Measurements from ENCODE around the gene SPATC1L.
"Not testable (repeated sequence)": the region's sequence is repeated elsewhere in the genome, so short reads cannot be mapped to it uniquely, and the experiment has no call there.

SPATC1L gene

DNA sequence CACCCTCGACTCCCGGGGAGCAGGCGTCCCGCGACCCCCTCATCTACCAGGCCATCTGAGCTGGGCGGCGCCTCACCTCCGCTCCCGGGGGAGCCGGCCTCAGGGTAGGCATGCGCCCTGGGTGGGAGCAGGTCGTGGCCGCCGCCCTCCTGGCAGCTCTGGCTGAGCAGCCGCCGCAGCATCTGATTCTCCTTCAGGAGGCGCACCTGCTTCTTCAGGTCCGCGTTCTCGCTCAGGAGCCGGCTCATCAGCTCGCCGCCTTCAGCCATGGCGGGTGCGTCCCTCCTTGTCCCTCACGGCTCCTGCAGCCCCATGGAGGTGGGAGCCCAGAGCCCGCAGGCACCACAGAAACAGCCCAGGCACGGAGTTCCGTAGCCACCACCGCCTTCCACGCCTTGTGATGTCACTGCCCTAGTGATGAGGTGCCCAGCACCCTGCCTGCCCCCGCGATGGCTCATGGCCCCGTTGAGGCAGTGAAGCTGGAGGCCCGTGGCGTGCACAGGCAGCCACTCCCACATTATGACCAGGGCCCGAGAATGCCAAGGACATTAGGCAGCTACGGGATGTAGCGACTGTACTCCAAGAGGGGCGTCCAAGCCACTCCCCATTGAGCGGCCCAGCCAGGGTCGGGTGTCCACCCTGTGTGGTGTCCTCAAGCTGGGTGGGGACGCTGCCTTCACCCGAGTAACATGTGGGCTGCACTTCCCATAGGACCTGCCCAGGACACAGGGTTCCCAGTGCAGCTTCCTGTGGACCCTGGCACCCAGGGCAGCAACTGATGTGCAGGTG lies 1.5 kb downstream of the SPATC1L start:
- Histone ChIP-seq H3K4me1 (ENCODE audit: control insufficient read depth, insufficient read depth, low read length) (peaks cover 7% of the 10 kb centered on the region), H3K9ac (ENCODE audit: low read length) (no peak overlapping the region), H3K9me3 (ENCODE audit: control insufficient read depth, low read length) (no peaks in the 10 kb centered on the region), H3K4me3 (ENCODE audit: low read length) (no peak overlapping the region), H3K27me3 (ENCODE audit: control insufficient read depth, insufficient read depth, low read length) (no peaks in the 10 kb centered on the region), H3K36me3 (ENCODE audit: control insufficient read depth, insufficient read depth, low read length) (no peaks in the 10 kb centered on the region)

DNA sequence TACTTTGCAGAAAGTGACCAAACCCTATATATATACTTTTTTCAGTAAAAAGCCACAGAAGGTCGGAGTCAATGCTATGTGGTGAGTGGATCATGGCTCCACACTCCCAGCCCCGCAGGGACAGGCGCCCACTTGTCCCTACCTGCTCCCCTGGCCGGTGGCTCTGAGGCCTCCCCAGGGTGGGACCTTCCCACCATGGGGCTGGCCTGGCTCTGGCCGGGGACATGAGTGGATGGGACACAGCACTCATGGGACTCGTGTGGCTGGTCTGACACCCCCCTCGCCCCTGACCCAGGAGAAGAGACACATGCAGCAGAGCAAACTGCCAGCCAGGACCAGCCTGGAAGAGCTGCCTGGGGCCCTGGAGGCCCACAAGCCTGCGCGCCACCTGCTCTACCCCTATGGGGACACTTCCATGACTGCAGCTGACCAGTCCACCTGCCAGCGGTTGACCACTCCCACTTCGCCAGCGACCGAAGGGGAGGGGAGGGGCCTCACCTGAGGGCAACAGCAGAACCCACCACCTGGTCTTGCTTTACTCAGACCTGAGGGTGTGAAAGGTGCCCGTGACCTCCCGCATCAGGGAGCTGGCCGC lies 2.2 kb downstream of the SPATC1L start:
- Histone ChIP-seq H3K9ac (ENCODE audit: low read length) (no peak overlapping the region), H3K4me1 (ENCODE audit: control insufficient read depth, insufficient read depth, low read length) (peaks cover 7% of the 10 kb centered on the region), H3K27me3 (ENCODE audit: control insufficient read depth, insufficient read depth, low read length) (no peaks in the 10 kb centered on the region), H3K9me3 (ENCODE audit: control insufficient read depth, low read length) (no peaks in the 10 kb centered on the region), H3K4me3 (ENCODE audit: low read length) (no peak overlapping the region), H3K36me3 (ENCODE audit: control insufficient read depth, insufficient read depth, low read length) (no peaks in the 10 kb centered on the region)

DNA sequence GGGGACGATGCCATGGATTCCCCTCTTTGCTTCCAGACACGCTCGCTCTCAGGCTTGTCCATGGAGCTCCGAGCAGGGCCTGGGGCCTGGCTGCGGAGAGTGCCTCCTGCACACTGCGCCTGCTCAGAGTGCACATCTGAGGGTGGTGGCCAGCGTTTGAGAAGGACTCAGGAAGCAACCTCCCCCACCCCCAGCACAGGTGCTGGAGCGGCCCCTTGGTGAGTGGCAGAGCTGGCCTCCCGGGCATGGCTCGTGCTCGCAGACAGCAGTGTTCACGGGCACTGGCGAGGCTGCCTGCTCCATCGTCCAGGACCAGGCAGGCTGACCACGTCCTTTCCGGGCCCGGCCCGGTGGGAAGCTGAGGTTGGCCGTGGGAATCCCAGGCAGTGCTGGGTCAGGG lies 2.8 kb downstream of the SPATC1L start:
- no peaks in the 10 kb centered on the region for H3K27me3 ChIP-seq (ENCODE audit: control insufficient read depth, insufficient read depth, low read length)
- H3K4me3 ChIP-seq (ENCODE audit: low read length) = no peak overlapping the region
- no peaks in the 10 kb centered on the region for H3K36me3 ChIP-seq (ENCODE audit: control insufficient read depth, insufficient read depth, low read length)
- peaks cover 7% of the 10 kb centered on the region for H3K4me1 ChIP-seq (ENCODE audit: control insufficient read depth, insufficient read depth, low read length)
- no peaks in the 10 kb centered on the region for H3K9me3 ChIP-seq (ENCODE audit: control insufficient read depth, low read length)
- no peak overlapping the region for H3K9ac ChIP-seq (ENCODE audit: low read length)

DNA sequence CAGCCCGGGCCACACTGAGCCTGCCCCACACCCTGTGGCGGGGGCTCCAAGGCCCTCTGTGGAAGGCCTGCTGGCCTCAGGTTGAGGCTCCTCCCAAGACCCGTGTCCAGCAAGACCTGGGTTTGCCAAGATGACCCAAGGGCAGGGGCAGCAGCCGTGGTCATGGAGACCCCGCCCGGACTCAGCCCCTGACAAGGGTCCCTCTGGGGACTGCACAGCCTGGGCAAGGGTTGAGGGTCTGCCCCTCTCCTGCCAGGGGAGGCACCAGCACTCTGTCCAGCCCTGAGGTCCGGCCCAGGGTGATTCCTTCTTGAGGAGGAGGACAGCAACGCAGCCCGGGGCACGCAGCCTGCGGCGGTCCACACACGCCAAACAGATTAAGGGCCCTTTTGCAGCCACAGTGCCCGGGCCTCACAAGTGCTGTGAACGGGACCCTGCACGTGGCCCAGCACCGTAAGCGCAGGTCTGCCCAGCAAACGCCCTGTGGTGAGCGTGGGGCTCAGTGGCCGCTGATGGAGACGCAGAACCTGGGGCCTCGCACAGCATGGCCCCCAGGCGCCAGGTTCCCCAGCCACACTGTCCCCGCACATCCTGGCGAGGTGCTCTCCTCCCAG lies 3.4 kb downstream of the SPATC1L start:
- Histone ChIP-seq H3K4me1 (ENCODE audit: control insufficient read depth, insufficient read depth, low read length) (peaks cover 7% of the 10 kb centered on the region), H3K36me3 (ENCODE audit: control insufficient read depth, insufficient read depth, low read length) (no peaks in the 10 kb centered on the region), H3K9me3 (ENCODE audit: control insufficient read depth, low read length) (no peaks in the 10 kb centered on the region), H3K27me3 (ENCODE audit: control insufficient read depth, insufficient read depth, low read length) (no peaks in the 10 kb centered on the region), H3K9ac (ENCODE audit: low read length) (no peak overlapping the region), H3K4me3 (ENCODE audit: low read length) (no peak overlapping the region)

DNA sequence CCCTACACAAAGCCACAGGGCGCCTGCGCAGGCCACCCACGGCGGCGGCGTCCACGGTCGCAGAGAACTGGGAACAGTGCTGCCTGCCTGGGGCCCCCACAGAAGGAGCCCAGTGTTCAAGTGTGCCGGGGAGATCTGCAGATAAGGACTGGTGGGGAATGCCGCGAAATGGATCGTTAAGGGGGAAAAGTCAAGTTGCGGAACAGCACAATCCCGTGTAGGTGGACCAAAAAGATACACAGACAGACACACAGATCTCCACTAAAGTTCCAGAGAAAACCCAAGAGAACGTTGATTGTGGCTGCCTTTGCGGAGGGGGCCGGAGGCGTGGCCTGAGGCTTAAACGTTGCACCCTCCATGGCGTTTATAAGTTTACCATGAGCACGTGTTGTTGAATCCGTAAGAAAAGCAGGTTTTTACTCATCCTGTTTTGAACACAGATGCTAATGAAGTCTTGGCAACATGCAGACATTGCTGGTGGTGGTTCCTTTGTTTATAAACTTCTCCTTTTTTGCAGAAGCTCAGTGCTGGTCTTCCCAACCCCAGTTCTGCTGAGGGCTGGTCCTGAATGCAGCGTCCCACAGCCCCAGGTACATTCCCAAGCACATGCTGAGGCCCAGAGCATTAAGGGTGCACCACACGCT lies 4.1 kb downstream of the SPATC1L start:
- Histone ChIP-seq H3K9me3 (ENCODE audit: control insufficient read depth, low read length) (no peaks in the 10 kb centered on the region), H3K36me3 (ENCODE audit: control insufficient read depth, insufficient read depth, low read length) (no peaks in the 10 kb centered on the region), H3K4me1 (ENCODE audit: control insufficient read depth, insufficient read depth, low read length) (peaks cover 7% of the 10 kb centered on the region), H3K4me3 (ENCODE audit: low read length) (no peak overlapping the region), H3K27me3 (ENCODE audit: control insufficient read depth, insufficient read depth, low read length) (no peaks in the 10 kb centered on the region), H3K9ac (ENCODE audit: low read length) (no peak overlapping the region)

DNA sequence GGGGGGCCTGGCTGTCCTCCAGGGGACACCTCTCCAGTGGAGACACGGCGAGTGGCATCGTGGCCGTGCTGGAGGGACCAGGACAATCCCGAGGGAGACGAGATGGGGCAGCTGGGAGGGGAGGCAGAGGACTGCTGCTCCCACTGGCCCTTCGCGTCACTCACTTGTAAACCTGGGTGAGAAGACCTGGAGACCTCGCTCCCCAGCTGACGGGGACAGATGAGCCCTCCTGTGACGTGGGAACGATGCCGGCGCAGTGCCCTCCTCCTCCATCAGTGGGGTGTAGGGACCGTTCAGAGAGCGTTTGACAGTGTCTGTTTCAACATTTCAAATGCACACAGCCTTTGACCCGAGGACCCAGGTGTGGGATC lies 4.6 kb downstream of the SPATC1L start:
- Histone ChIP-seq H3K4me3 (ENCODE audit: low read length) (no peak overlapping the region), H3K4me1 (ENCODE audit: control insufficient read depth, insufficient read depth, low read length) (peaks cover 7% of the 10 kb centered on the region), H3K9ac (ENCODE audit: low read length) (no peak overlapping the region), H3K9me3 (ENCODE audit: control insufficient read depth, low read length) (no peaks in the 10 kb centered on the region), H3K36me3 (ENCODE audit: control insufficient read depth, insufficient read depth, low read length) (no peaks in the 10 kb centered on the region), H3K27me3 (ENCODE audit: control insufficient read depth, insufficient read depth, low read length) (no peaks in the 10 kb centered on the region)

DNA sequence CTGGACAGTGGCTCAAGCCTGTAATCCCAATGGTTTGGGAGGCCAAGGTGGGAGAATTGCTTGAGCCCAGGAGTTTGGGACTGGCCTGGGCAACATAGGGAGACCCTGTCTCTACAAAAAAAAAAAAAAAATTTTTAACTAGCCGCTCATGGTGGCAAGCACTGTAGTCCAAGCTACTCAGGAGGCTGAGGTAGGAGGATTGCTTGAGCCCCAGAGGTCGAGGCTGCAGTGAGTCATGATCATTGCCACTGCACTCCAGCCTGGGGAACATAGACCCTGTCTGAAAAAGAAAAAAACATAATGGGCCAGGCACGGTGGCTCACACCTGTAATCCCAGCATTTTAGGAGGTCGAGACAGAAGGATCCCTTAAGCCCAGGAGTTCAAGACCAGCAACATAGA lies 5.3 kb downstream of the SPATC1L start:
- Histone ChIP-seq H3K4me1 (ENCODE audit: control insufficient read depth, insufficient read depth, low read length) (peaks cover 5% of the 10 kb centered on the region), H3K4me3 (ENCODE audit: low read length) (no peak overlapping the region), H3K9ac (ENCODE audit: low read length) (no peak overlapping the region), H3K36me3 (ENCODE audit: control insufficient read depth, insufficient read depth, low read length) (no peaks in the 10 kb centered on the region), H3K27me3 (ENCODE audit: control insufficient read depth, insufficient read depth, low read length) (no peaks in the 10 kb centered on the region), H3K9me3 (ENCODE audit: control insufficient read depth, low read length) (no peaks in the 10 kb centered on the region)

DNA sequence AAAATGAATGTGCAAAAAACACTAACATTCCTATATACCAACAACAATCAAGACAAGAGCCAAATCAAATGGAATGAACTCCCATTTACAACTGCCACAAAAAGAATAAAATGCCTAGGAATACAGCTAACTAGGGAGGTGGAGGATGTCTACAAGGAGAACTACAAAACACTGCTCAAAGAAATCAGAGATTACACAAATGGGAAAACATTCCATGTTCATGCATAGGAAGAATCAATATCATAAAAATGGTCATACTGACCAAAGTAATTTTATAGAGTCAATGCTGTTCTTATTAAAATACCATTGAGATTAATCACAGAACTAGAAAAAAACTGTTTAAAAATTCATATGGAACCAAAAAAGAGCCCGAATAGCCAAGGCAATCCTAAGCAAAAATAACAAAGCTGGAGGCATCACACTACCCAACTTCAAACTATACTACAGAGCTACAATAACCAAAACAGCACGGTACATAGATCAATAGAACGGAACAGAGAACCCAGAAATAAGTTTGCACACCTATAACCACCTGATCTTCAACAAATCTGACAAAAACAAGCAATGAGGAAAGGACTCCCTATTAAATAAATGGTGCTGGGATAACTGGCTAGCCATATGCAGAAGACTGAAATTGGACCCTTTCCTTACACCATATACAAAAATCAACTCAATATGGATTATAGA lies 7.7 kb downstream of the SPATC1L start:
- H3K36me3 ChIP-seq (ENCODE audit: control insufficient read depth, insufficient read depth, low read length); H3K27me3 ChIP-seq (ENCODE audit: control insufficient read depth, insufficient read depth, low read length); H3K9ac ChIP-seq (ENCODE audit: low read length); H3K4me1 ChIP-seq (ENCODE audit: control insufficient read depth, insufficient read depth, low read length); H3K4me3 ChIP-seq (ENCODE audit: low read length); H3K9me3 ChIP-seq (ENCODE audit: control insufficient read depth, low read length): not testable (repeated sequence)

DNA sequence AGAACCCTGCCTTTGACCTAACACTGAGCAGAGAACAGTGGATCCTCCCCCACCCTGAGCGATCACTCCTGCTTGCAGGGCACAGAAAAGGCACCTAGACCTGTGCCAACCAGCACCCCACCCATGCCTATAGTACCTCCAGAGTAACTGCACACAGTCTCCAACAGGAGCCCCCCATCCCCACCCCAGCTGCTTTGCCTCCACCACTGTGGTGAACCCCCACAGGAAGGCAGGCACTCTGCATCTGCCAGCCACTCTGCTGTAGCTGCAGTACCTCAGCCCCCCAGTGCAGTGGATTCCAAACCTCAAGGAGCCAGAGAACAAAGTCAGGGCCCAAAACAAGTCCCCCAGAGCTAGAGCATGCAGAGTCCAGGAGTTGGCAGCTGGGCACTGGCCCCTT lies 10.7 kb downstream of the SPATC1L start:
- no peak overlapping the region for H3K4me3 ChIP-seq (ENCODE audit: low read length)
- H3K9me3 ChIP-seq (ENCODE audit: control insufficient read depth, low read length) = no peaks in the 10 kb centered on the region
- H3K4me1 ChIP-seq (ENCODE audit: control insufficient read depth, insufficient read depth, low read length) = no peaks in the 10 kb centered on the region
- H3K27me3 ChIP-seq (ENCODE audit: control insufficient read depth, insufficient read depth, low read length) = no peaks in the 10 kb centered on the region
- no peaks in the 10 kb centered on the region for H3K36me3 ChIP-seq (ENCODE audit: control insufficient read depth, insufficient read depth, low read length)
- no peak overlapping the region for H3K9ac ChIP-seq (ENCODE audit: low read length)

DNA sequence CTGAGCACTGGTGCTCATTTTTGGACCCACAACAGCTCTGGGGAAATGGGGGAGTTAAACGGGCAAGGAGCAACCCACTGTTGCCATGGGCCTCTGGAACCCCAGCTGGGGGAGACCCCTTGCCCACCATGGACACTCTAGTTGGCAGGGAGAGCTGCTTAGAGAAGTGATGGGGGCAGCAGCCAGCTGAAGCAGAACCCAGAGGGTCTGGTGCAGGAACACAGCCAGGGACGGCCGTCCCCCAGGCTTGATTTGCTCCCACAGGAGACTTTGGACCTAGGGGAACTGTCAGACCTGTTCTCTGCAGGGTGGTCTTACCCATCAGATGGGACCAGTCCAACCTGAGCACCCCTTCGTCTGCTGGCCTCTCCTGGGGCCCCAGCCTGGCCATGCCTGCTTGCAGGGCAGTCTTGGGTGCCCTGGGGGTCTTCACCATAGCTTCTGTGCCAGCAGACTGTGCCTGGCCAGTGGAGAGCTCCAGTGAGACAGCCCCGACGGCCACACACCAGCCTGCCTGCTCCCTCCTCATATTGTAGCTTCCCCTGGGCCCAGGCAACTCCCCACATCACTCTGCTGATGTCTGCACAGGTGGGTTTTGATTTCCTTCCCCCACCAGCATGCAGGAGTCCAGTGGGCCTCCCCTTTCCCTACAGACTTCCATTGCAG lies 11.3 kb downstream of the SPATC1L start:
- Histone ChIP-seq H3K27me3 (ENCODE audit: control insufficient read depth, insufficient read depth, low read length) (no peaks in the 10 kb centered on the region), H3K4me1 (ENCODE audit: control insufficient read depth, insufficient read depth, low read length) (no peaks in the 10 kb centered on the region), H3K4me3 (ENCODE audit: low read length) (no peak overlapping the region), H3K9ac (ENCODE audit: low read length) (no peak overlapping the region), H3K9me3 (ENCODE audit: control insufficient read depth, low read length) (no peaks in the 10 kb centered on the region), H3K36me3 (ENCODE audit: control insufficient read depth, insufficient read depth, low read length) (no peaks in the 10 kb centered on the region)

DNA sequence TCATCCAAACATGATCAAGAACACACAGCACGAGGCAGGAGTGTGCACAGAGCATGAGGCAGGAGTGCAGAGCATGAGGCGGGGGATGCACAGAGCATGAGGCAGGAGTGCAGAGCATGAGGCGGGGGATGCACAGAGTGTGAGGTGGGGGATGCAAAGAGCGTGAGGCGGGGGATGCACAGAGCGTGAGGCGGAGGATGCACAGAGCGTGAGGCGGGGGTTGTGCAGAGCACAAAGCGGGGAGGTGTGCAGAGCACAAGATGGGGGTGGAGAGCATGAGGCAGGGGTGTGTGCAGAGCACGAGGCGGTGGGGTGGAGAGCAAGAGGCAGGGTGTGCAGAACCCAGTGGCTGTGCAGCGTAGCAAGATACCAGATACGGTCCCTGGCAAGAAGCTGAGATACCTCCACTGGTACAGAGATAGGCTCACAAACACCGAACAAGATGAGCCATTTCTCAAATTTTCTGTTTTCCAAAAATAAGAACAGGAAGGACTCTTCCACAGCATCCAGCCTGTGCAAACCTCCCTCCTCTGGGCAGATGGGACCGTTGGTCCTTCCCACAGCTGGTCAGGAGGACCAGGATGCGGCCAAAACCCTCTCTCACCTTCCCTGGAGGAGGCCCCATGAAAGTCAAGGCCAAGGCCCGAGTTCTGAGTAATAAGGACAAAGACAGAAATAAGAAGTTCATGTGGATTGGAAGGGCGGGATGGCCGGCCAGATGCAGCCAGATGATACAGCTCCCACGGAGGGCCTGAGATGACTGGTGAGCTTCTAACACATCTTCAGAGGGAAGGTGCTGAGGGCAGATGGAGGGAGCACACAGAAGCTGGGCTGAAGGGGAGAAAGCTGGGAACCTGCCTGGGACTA lies 12.0 kb downstream of the SPATC1L start:
- Histone ChIP-seq H3K36me3 (ENCODE audit: control insufficient read depth, insufficient read depth, low read length) (no peaks in the 10 kb centered on the region), H3K4me3 (ENCODE audit: low read length) (no peak overlapping the region), H3K9ac (ENCODE audit: low read length) (no peak overlapping the region), H3K4me1 (ENCODE audit: control insufficient read depth, insufficient read depth, low read length) (no peaks in the 10 kb centered on the region), H3K27me3 (ENCODE audit: control insufficient read depth, insufficient read depth, low read length) (no peaks in the 10 kb centered on the region), H3K9me3 (ENCODE audit: control insufficient read depth, low read length) (no peaks in the 10 kb centered on the region)
